Measurements from ENCODE around the gene FOXK1.
A peak's percentile ranks its signal among the peaks of the same experiment; 100 is the strongest.
"Not testable (repeated sequence)": the region's sequence is repeated elsewhere in the genome, so short reads cannot be mapped to it uniquely, and the experiment has no call there.

The FOXK1 gene

GRCh38 chr7:4681886-4682620 is at the start of gene FOXK1:
FOXK1 (plus strand) TSS chr7:4682295; CDS start chr7:4682309, 14 bp downstream.
- peak; percentile 82 for DNase-seq

GRCh38 chr7:4633012-4633411 is 49.1 kb upstream of the FOXK1 start:
- DNase-seq, result peak in 1 of 2 experiments; percentile 26

- no peak for DNase-seq
These were observed 47.9 kb upstream of the FOXK1 start for GRCh38 chr7:4634166-4634565.

- no peak for DNase-seq
These were observed 43.1 kb upstream of the FOXK1 start for GRCh38 chr7:4638781-4639575.

GRCh38 chr7:4641091-4641666 is 40.9 kb upstream of the FOXK1 start:
- peak in 1 of 2 experiments; percentile 5 for DNase-seq

GRCh38 chr7:4641667-4642467 is 40.2 kb upstream of the FOXK1 start:
- peak; percentile 94 to 95 for DNase-seq

GRCh38 chr7:4642468-4643203 is 39.5 kb upstream of the FOXK1 start:
- DNase-seq, result no peak

- not testable (repeated sequence) for DNase-seq
These were observed 39.0 kb upstream of the FOXK1 start for GRCh38 chr7:4643204-4643471.

- DNase-seq, result no peak
These were observed 36.8 kb upstream of the FOXK1 start for GRCh38 chr7:4645246-4645645.

GRCh38 chr7:4648111-4648510 is 34.0 kb upstream of the FOXK1 start:
- DNase-seq, result no peak

- no peak for DNase-seq
These were observed 31.6 kb upstream of the FOXK1 start for GRCh38 chr7:4650433-4651047.

GRCh38 chr7:4653771-4654170 is 28.3 kb upstream of the FOXK1 start:
- DNase-seq, result no peak

- no peak for DNase-seq
These were observed 26.8 kb upstream of the FOXK1 start for GRCh38 chr7:4655311-4655710.

- no peak for DNase-seq
These were observed 26.2 kb upstream of the FOXK1 start for GRCh38 chr7:4655896-4656295.

GRCh38 chr7:4657640-4658417 is 24.3 kb upstream of the FOXK1 start:
- no peak for DNase-seq

- peak; percentile 7 to 30 for DNase-seq
These were observed 22.4 kb upstream of the FOXK1 start for GRCh38 chr7:4659551-4660286.

- no peak for DNase-seq
These were observed 20.2 kb upstream of the FOXK1 start for GRCh38 chr7:4661871-4662270.

GRCh38 chr7:4663239-4664018 is 18.7 kb upstream of the FOXK1 start:
- no peak for DNase-seq

- no peak for DNase-seq
These were observed 16.4 kb upstream of the FOXK1 start for GRCh38 chr7:4665661-4666060.

Measured in activated CD4-positive, alpha-beta T cell treated with anti-CD3 and anti-CD28 coated beads, Interleukin-2, amount 50 U/mL, for 48 hours (primary cell).